GM12874 (cell line): Measurements from ENCODE around the gene SNCB.

Experiments
- CTCF ChIP-seq: IDR thresholded peaks from 2 replicates; pipeline ENCODE4 v1.5.1; 2011; ENCODE audit warnings: low read depth, mild to moderate bottlenecking, control low read depth, low read length, moderate library complexity; ENCODE audit not compliant: insufficient read depth

SNCB gene

GRCh38 chr5:176639208-176639607, 8.9 kb upstream of the SNCB start:
- TF ChIP-seq CTCF: no peak

GRCh38 chr5:176638437-176638836, 8.1 kb upstream of the SNCB start:
- TF ChIP-seq CTCF: no peak

GRCh38 chr5:176637556-176637955, 7.2 kb upstream of the SNCB start:
- TF ChIP-seq CTCF: no peak

- no peak for TF ChIP-seq CTCF
Observed at GRCh38 chr5:176636426-176636825, 6.1 kb upstream of the SNCB start.

- TF ChIP-seq CTCF: no peak
Observed at GRCh38 chr5:176633598-176633997, 3.3 kb upstream of the SNCB start.

- no peak for TF ChIP-seq CTCF
Observed at GRCh38 chr5:176632745-176633144, 2.4 kb upstream of the SNCB start.

GRCh38 chr5:176631383-176632200, 1.3 kb upstream of the SNCB start:
- no peak for TF ChIP-seq CTCF
